Measurements from ENCODE around the gene TRIM38.
"Not testable (repeated sequence)": the region's sequence is repeated elsewhere in the genome, so short reads cannot be mapped to it uniquely, and the experiment has no call there.

Gene TRIM38, protein sequence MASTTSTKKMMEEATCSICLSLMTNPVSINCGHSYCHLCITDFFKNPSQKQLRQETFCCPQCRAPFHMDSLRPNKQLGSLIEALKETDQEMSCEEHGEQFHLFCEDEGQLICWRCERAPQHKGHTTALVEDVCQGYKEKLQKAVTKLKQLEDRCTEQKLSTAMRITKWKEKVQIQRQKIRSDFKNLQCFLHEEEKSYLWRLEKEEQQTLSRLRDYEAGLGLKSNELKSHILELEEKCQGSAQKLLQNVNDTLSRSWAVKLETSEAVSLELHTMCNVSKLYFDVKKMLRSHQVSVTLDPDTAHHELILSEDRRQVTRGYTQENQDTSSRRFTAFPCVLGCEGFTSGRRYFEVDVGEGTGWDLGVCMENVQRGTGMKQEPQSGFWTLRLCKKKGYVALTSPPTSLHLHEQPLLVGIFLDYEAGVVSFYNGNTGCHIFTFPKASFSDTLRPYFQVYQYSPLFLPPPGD

DNA sequence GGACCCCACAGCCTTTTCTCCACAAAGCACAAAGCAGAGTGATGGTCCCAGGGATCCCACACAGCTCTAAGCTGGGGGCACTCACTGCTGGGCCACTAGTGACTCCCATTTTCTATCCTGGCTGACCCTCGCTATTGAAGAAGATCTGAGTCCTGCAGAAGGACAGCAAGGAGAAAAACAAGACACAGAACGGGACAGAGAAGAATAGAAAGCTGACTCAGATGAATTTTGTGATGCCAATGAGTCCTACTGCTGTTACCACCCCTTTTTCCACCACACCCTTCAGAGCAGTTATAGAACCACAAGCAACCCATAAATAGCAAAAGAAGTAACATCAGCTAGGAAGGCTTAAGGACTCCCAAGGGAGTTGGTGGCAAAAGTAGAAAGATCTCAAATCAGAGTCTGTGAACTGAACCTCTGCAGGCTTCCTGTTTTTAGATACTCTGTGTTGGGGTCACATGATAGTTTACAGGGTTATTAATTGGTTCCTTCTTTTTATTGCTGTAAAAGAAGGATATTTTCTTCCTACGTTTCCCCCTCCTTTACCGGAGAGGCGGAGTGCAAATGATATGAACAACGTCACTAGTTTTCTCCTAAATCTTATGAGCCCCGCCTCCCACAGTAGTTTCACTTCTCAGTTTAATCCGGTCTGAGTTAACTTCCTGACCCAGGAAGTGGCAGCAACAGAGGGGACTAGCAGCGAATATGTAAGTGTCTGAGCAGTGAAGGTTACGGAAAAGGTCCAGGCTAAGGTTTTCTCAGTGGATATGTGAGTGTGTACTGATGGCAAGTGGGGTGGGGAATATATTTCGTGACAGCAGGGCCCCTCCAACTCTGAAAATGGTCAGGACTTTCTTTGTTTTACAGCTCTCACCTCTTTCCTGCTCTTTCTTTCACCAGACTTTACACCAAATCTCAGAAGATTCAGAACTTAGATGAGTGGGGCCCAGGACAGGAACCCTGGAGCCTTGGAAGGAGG is at the start of gene TRIM38:
Gene TRIM38 (plus strand): TSS at position 654 of the 979 bp plus-strand sequence. CDS start 3,721 bp downstream, outside the sequence.
- DNase-seq: peak in 3 of 4 experiments; percentile 5 to 33 (median 28)

DNA sequence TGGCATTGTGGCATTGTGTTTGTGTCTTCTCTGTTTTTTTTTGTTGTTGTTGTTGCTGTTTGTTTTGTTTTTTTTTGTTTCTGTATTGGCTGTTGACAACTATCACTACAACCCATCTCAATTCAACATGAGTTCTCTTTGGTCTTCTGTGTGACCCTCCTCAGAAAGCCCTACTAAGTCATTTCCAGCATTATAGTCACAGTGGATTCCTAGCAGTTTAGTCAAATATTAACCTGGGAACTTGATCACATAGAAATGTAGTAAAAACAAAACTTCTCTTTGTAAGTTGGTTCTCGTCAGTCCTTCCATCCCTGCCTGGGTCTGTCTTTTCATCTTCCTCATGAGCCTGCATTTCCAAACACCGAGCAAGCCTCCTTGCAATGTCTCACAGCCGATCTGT is 48.9 kb upstream of the TRIM38 start:
- no peak for DNase-seq

DNA sequence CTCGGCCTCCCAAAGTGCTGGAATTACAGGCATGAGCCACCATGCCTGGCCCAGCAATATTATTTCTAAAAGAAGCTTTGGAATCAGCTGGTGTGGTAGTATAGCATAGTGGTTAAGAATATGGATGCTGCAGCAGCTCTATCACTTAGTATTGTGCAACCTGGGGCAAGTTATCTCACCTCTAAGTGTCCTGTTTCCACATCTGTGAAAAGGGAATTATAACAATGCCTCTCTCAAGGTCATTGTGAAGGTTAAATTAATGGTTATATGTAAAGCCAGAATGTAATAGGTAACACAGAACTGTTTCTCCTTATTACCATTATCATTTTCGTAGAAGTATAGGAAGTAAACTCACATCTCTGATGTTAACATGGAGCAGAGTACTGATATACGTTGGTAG is 46.3 kb upstream of the TRIM38 start:
- no peak for DNase-seq

DNA sequence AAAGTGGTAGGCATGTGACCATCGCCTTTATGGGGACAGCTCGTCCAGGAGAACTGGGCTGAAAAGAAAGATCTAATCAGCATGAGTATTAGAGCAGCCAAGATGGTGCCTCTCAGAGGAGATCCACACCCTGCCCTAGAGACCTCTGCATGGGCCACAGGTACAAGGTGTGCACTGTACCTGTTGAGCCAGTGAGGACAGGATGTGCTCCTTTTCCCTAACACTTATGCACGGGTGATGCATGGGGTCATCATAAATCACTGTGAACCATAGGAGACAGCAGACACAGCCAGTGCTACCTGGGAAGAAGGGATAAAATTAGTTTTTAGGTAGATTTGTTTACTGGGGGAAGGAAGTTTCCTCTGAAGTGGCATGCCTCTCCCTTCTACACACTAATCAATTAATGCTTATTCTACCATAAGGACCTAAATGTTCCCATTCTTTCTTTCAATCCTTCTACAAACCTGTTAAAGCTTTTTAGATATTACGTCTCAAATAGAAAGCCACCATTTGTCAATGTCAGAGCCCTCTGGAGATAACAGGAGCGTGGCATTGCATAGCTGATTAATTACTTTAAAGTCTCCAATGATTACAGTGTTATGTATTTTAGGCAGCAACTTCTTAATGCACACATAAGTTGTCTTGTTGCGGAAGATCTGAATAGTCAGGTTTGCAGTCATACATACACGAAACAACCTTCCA is 45.7 kb upstream of the TRIM38 start:
- DNase-seq: no peak

DNA sequence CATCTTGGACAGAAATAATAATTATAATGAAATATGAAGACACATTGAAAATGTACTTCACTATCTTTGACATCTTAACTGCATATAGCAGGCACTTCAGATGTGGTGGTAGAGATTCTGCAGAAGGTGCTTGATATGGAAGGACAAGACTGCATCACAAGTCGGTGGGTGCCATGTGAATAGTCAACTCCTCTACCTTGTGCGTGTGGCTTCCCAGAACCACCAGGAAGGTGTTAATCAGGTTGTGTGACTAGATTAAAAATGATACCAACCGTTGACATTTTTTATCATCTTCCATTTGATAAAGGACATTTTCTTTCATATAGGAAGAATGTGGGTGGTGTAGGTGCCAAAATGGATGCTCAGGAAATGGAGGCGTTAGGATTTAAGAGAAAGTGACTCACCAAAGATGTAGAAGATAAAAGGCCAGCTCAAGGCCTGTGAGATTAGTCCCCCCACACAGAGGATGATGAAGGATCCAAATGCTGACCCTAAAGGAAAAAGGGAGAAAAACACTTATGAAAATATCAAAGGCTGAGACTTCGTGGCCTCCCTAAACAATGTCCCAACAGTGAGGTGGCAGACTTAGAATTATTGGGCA is 44.4 kb upstream of the TRIM38 start:
- no peak for DNase-seq

DNA sequence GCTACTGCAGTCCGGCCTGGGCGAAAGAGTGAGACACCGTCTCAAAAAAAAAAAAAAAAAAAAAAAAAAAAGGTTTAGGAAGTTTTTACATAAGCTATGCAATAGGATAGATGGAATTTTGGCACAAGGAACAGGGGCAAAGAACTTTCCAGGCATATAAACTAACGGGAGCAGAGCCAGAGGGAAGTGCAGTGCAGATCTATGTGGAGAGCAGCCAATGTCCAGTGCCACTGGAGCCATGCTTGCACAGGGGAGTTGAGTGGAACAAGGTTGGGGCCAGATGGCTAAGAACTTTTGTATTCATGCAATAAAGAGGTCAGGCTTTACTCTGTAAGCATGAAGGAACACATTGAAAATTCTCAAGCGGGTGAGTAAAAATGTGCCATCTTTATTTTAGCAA is 42.9 kb upstream of the TRIM38 start:
- no peak for DNase-seq

DNA sequence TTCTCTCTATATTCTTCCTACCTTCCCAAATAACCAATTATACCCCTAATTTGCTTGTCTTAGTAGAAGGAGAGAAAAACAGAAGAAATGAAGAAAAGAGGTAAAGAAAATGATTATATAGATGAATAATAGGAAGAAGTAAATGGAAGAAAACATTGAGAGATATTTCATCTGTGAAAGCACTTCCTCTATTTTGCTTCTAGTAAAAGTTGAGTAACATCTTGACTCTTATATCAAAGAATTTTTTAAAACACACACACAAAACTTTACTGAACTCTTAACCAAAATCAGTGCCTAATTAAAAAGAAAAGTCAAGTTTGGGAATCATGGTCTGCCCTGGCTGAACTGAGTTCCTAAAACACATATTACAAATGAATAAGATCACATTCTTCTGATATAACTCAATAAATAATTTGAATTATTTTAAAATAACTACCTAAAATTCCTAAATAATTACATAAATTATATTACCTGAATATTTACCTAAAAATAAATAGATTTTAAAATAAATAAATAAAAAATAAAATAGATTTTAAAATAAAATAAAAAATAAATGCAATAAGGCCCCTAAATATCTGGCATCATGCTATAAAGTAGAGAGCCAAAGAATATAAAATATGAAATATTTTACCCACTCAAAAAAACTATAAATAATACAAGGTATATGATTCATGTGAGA is 40.9 kb upstream of the TRIM38 start:
- DNase-seq: no peak

DNA sequence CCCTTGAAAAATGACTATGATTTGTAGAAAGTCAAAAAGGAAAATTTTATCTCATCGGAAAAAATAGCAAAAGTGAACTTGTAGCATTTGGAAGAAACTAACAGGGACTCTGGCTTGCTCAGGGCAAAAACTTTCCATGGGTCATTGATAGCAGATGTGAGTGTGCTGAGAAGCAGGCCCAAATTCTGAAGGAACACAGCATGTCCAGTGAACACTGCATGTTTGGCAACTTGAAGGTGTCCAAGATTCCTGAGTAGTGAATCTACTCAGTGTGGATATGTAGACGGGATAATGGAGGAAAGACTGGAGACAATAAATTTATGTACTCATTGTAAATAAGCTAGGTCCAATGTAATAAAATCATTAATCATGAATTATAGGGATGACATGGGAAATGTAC is 40.3 kb upstream of the TRIM38 start:
- DNase-seq: no peak

DNA sequence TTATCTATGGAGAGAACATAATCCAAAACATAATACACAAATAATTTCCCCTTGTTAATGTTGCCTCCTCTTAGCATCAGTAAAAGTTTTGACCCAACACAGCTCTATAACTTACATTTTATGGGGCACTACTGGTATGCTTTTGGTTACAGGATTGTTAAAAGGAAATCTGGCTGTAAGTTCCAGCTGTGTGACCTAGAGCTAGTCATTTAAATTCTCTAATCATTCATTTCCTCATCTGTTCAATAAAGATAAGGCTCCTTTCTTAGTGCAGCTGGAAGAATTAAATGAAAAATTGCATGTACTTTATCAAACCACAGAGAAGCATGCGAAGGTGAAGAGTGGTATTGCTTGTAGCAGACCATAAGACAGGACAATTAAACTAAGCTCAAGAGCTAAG is 36.7 kb upstream of the TRIM38 start:
- no peak for DNase-seq

DNA sequence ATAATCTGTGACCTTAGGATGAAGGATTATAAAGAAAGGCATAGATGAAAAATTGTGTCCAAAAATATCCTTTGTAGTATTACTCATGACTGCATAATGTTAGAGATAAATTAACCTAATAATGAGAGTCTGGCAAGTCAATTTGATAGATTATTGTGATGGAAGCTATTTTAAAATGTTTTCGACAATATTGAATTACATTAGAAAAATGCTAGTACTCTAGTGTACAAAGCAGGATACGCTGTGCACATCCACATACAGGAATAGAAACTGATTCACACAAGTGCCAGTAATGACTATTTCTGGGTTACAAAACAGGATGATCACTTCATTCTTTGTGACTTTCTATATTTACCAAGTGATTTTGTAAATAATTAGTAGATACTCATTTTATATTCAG is 35.4 kb upstream of the TRIM38 start:
- DNase-seq: no peak

DNA sequence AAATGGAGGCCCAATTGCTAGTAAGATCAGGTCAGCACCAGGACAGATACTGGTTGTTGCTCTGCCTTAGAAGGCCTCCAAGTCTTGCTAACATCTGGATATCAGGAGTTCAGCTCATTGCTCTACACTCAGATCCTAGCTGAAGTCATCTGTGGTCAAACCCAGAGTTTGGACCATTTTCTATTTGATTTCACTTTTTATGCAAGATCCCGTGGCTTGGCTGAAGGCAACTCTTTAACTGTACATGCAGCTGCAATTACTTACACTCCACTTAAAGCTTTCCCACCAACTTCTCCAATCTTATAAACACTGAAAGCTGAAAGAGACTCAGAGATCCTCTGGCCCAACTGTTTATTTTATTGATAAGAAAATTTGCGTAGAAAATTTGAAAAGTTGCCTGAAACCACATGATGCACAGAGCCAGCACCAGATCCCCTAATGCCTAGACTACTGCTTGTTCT is 34.8 kb upstream of the TRIM38 start:
- no peak for DNase-seq

DNA sequence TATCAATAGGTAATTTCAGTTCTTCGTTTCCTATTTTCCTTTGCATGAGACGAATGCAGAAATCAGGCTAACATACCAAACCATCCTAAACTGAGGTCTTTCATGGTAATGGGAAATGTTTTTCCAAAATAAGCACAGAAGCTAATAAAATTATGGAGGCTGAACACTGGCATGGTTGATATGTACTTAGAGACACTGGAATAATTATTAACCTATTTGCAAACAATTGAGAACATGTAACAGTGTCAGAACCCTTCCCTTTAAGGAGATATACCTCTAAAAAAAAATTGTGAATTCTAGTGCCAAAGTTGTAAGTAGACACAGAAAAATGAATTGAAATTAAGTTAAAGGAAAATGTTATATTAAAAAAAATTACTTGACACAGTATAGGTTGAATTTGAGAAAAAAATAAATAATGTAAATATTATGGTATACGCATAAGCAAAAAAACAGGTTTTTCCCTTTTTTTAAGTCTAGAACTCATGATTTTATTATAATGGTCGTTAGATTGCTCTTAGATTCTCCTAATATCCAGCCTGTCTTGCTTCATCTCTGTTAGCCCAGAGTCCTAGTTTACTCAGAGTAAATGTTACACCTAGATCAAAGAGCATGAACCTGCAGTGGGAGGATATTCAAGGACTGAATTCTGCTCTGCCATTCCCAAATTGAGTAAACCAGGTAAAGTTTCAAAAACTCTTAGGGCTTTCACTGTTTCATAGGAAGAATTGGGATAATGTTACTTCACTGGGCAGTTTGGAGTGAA is 33.9 kb upstream of the TRIM38 start:
- no peak for DNase-seq

DNA sequence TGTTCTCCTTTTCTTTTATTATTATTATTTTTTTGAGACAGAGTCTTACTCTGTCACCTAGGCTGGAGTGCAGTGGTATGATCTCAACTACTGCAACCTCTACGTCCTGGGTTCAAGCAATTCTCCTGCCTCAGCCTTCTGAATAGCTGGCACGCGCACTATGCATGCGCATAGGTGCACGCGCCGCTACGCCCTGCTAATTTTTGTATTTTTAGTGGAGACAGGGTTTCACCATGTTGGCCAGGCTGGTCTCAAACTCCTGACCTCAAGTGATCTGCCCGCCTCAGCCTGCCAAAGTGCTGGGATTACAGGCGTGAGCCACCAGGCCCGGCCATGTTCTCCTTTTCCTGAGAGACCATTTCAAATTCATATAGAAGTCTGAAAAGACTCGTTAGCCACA is 32.8 kb upstream of the TRIM38 start:
- not testable (repeated sequence) for DNase-seq

DNA sequence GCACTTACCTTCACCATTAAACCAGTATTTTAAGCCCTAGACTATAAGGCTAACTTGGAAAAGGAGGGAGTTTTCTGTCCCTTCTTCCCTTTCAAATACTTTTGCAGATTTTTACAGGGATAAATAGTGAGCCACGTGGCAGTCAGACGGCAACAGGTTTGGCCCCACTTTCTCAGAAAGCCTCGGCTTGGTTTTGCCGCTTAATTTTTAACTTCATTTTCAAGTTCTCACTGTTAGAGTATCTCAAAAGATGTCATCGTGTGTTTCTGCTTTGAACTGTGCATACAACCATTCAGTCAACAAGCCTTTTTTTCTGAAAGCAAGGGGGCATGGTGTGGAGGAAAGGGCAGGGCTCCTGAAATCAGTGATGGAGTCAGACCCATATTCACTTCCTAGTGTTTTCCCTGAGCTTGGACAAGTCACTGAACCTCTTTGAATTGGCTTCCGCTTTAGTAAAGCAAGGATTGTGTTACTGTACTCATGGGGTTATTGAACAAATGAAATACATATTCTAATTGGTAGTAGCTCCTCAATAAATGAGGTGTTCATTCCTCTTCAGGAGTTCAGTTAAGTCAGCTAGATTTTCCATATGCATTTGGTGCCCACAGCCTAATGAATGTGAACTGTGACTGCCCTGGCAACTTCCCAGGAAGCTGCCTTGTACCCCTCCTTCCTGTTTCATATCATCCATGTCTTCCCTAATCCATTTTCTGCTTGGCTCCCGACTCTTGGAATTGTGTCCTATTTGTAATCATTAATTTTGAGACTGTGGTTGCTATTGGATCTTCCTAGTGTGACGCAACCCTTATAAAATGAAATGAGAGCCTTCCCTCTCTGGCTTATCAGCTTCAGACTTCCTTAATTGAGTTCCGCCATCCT is 31.8 kb upstream of the TRIM38 start, which contains the start of gene SLC17A2:
Gene SLC17A2 (minus strand): TSS at position 160 of the 879 bp plus-strand sequence. CDS start 4,895 bp downstream, outside the sequence.
- no peak for DNase-seq

DNA sequence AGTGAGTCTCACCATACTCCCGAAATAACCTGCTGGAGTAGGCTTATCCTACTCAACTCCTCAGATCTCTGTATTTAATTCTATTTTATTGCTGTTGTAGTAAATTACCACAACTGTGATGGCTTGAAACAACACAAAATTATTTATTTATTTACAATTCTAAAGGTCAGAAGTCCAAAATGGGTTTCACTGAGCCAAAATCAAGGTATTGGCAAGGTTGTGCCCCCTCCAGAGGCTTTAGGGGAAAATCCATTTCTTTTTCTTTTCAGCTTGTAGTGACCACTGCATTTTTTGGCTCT is 31.2 kb upstream of the TRIM38 start:
- DNase-seq: no peak

DNA sequence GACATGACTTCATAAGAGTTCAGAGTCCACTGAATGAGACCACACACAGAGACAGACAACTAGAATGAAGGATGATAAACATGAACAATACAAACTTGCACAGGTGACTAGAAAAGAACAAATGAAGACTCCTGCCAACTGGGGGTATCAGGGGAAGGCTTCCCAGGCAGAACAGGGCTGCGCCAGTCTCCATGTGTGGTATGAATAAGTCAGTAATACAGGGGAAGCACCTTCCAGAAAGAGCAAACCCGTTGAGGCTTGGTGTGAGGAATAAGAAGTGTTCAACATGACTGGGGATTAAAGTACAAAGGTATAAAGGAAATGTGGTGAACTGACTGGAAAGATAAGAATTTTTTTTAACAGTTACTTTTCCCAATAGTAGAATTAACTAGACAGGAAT is 28.4 kb upstream of the TRIM38 start:
- DNase-seq: no peak

DNA sequence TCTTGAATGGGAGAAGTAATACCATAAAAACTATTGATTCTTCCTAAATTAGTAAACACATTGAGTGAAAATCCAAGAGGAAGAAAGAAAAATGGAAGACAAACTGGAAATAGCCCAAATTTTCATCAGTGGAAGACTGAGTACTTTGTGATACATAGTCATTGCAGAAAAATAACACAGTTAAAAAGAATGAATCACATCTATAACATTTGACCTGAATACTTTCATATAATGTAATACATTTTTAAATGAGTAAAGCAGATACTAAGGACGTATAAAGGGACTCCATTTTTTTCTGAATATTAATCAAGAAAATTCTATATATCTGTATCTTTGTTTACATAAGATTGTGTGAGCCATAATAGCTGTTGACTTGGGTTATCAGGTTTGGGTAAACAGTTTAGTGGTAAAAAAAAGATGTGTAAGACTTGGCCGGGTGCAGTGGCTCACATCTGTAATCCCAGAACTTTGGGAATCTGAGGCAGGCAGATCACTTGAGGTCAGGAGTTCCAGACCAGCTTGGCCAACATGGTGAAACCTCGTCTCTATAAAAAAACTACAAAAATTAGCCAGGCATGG is 27.8 kb upstream of the TRIM38 start:
- no peak for DNase-seq

DNA sequence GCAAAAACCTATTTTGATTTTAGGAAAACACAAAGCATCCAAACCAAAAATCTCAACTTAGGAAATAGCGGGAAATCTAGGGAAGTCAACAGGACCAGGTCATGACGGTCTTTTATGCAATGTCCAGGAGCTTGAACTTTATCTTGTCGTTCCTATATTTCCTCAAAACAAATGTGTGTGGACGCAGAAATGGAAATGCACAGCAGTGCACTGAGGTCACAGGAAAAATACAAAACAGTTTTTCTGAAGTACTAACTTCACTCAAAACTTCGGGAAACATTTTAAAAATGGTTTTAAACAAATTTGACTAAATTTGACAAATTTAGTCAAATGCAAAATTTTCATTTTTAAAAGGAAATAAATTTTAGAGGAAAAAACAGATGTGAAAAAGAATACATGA is 26.6 kb upstream of the TRIM38 start:
- DNase-seq: no peak

DNA sequence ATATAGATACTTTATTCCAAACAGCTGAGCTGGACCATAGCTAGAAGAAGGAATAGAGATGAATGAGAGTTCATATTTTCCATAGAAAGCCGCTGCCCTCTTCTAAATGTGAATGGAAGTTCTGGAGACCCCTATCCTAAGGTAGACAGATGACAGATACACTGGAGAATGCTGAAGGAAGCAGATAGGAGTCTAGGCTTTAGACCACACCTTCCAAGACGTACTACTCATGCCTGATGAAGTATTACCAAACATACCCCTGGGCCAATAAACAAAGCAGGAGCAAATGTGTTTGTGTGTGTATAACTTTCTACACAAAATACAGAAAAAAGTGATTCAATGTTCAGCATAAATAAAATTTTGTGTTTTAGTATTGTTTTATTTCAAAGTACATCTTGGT is 23.0 kb upstream of the TRIM38 start:
- no peak for DNase-seq
